Mesodermal cell (in vitro differentiated cells): Measurements from ENCODE around the gene SLC28A1.

ENCODE experiments used
- H3K27ac ChIP-seq: 2 replicates; pipeline ENCODE4 v1.7.0; 2013; ENCODE audit warnings: mild to moderate bottlenecking, low read depth, low read length, moderate library complexity; ENCODE audit not compliant: severe bottlenecking
- H3K36me3 ChIP-seq: 2 replicates; pipeline ENCODE4 v1.7.1; 2013; ENCODE audit warnings: mild to moderate bottlenecking, low read length, moderate library complexity; ENCODE audit not compliant: control insufficient read depth, insufficient read depth
- H3K4me1 ChIP-seq: one replicate; pipeline ENCODE4 v1.7.1; 2013; ENCODE audit warnings: mild to moderate bottlenecking, low read length; ENCODE audit not compliant: insufficient read depth, control insufficient read depth, poor library complexity, severe bottlenecking
- H3K4me3 ChIP-seq: 2 replicates; pipeline ENCODE4 v1.7.0; 2013; ENCODE audit warnings: low read length, control low read depth, mild to moderate bottlenecking; ENCODE audit not compliant: insufficient read depth, poor library complexity, severe bottlenecking; ENCODE audit errors: extremely low read depth
- H3K9me3 ChIP-seq: 2 replicates; pipeline ENCODE4 v1.7.1; 2013; ENCODE audit warnings: mild to moderate bottlenecking, low read length, moderate library complexity; ENCODE audit not compliant: control insufficient read depth
- WGBS, 2 experiments: methylation state at CpG; one replicate each; pipeline ENCODE4 v1.1.5; 2013; ENCODE audit warnings: missing lambda C conversion rate in 2 of 2; ENCODE audit not compliant: insufficient coverage in 2 of 2; 5-methylcytosine and 5-hydroxymethylcytosine counted together

SLC28A1 gene

GRCh38 chr15:84953726-84954125 lies 69.3 kb downstream of the SLC28A1 start:
- WGBS, 2 experiments: 75% methylated on average over 1 of the region's 1 CpG; no CpG with 5 or more reads in 1 of the 2 experiments

GRCh38 chr15:84955089-84955848 lies 70.8 kb downstream of the SLC28A1 start:
- no peaks in the 10 kb centered on the region for H3K9me3 ChIP-seq
- no peak overlapping the region for H3K27ac ChIP-seq
- H3K4me1 ChIP-seq: peaks cover 9% of the 10 kb centered on the region
- H3K36me3 ChIP-seq: no peaks in the 10 kb centered on the region
- WGBS, 2 experiments: 50 to 57% methylated on average over 9 to 10 of the region's 15 CpGs
- H3K4me3 ChIP-seq: no peak overlapping the region

More at GRCh38 chr15:84953726-84954125, 69.3 kb downstream of the SLC28A1 start:
- H3K9me3 ChIP-seq: no peaks in the 10 kb centered on the region
- no peaks in the 10 kb centered on the region for H3K36me3 ChIP-seq
- no peak overlapping the region for H3K4me3 ChIP-seq
- H3K4me1 ChIP-seq: peaks cover 4% of the 10 kb centered on the region
- no peak overlapping the region for H3K27ac ChIP-seq

- H3K4me3 ChIP-seq: no peak overlapping the region
Observed at GRCh38 chr15:84956199-84956598, 71.7 kb downstream of the SLC28A1 start.

GRCh38 chr15:84960391-84961113 lies 76.1 kb downstream of the SLC28A1 start:
- WGBS, 2 experiments: 79 to 83% methylated on average over 11 of the region's 13 CpGs
- Histone ChIP-seq H3K27ac (peak overlapping the region; percentile 57), H3K36me3 (no peaks in the 10 kb centered on the region), H3K4me1 (peaks cover 12% of the 10 kb centered on the region), H3K9me3 (no peaks in the 10 kb centered on the region), H3K4me3 (no peak overlapping the region)

More at GRCh38 chr15:84956199-84956598, 71.7 kb downstream of the SLC28A1 start:
- no peaks in the 10 kb centered on the region for H3K36me3 ChIP-seq
- H3K27ac ChIP-seq: no peak overlapping the region
- WGBS, 2 experiments: 94 to 100% methylated on average over 2 of the region's 2 CpGs
- H3K9me3 ChIP-seq: no peaks in the 10 kb centered on the region
- H3K4me1 ChIP-seq: peaks cover 13% of the 10 kb centered on the region

- no peak overlapping the region for H3K4me3 ChIP-seq
- peaks cover 10% of the 10 kb centered on the region for H3K4me1 ChIP-seq
- no peaks in the 10 kb centered on the region for H3K36me3 ChIP-seq
- H3K9me3 ChIP-seq: no peaks in the 10 kb centered on the region
- H3K27ac ChIP-seq: peak overlapping the region; percentile 57
- 58 to 61% methylated on average over 2 of the region's 3 CpGs for WGBS, 2 experiments
Observed at GRCh38 chr15:84961114-84961452, 76.6 kb downstream of the SLC28A1 start.

GRCh38 chr15:84961707-84962106 lies 77.2 kb downstream of the SLC28A1 start:
- H3K9me3 ChIP-seq: no peaks in the 10 kb centered on the region
- no peaks in the 10 kb centered on the region for H3K36me3 ChIP-seq
- WGBS, 2 experiments: 80 to 93% methylated on average over 2 of the region's 3 CpGs
- H3K27ac ChIP-seq: no peak overlapping the region
- peaks cover 10% of the 10 kb centered on the region for H3K4me1 ChIP-seq
- H3K4me3 ChIP-seq: no peak overlapping the region

- no peak overlapping the region for H3K4me3 ChIP-seq
- H3K27ac ChIP-seq: no peak overlapping the region
- 77 to 89% methylated on average over 1 to 2 of the region's 3 CpGs for WGBS, 2 experiments
Observed at GRCh38 chr15:84962955-84963354, 78.5 kb downstream of the SLC28A1 start.

GRCh38 chr15:84967380-84967779 lies 82.9 kb downstream of the SLC28A1 start:
- Histone ChIP-seq H3K9me3 (no peaks in the 10 kb centered on the region), H3K4me1 (no peaks in the 10 kb centered on the region), H3K36me3 (no peaks in the 10 kb centered on the region), H3K27ac (no peak overlapping the region), H3K4me3 (no peak overlapping the region)
- 85 to 89% methylated on average over 3 of the region's 3 CpGs for whole genome bisulfite sequencing, 2 experiments

More at GRCh38 chr15:84962955-84963354, 78.5 kb downstream of the SLC28A1 start:
- Histone ChIP-seq H3K36me3 (no peaks in the 10 kb centered on the region), H3K4me1 (peaks cover 10% of the 10 kb centered on the region), H3K9me3 (no peaks in the 10 kb centered on the region)

GRCh38 chr15:84968301-84968700 lies 83.8 kb downstream of the SLC28A1 start:
- WGBS, 2 experiments: 82 to 100% methylated on average over 2 to 3 of the region's 3 CpGs
- Histone ChIP-seq H3K9me3 (no peaks in the 10 kb centered on the region), H3K36me3 (no peaks in the 10 kb centered on the region), H3K27ac (no peak overlapping the region), H3K4me1 (no peaks in the 10 kb centered on the region), H3K4me3 (no peak overlapping the region)

GRCh38 chr15:84969257-84969656 lies 84.8 kb downstream of the SLC28A1 start:
- Histone ChIP-seq H3K36me3 (no peaks in the 10 kb centered on the region), H3K4me3 (no peak overlapping the region), H3K27ac (no peak overlapping the region), H3K9me3 (no peaks in the 10 kb centered on the region), H3K4me1 (peaks cover 3% of the 10 kb centered on the region)
- 79 to 83% methylated on average over 6 of the region's 6 CpGs for WGBS, 2 experiments

GRCh38 chr15:84970843-84971242 lies 86.4 kb downstream of the SLC28A1 start:
- WGBS, 2 experiments: 80 to 89% methylated on average over 2 to 3 of the region's 3 CpGs
- no peaks in the 10 kb centered on the region for H3K9me3 ChIP-seq
- peaks cover 3% of the 10 kb centered on the region for H3K4me1 ChIP-seq
- H3K27ac ChIP-seq: no peak overlapping the region
- no peaks in the 10 kb centered on the region for H3K36me3 ChIP-seq
- no peak overlapping the region for H3K4me3 ChIP-seq
